T-cell (primary cell): ENCODE data around the gene TTC39C. TPM values are rescaled to one million over a fixed set of nuclear protein-coding genes. Genes with fewer than 3 reads are reported as not detected.
A peak's percentile ranks its signal among the peaks of the same experiment; 100 is the strongest.

ENCODE experiments used
- ATAC-seq, 4 experiments: fragments of 200-7000 bp in 3 of 4; fragments of 150-1000 bp in 1 of 4; cut with Tn5 transposase; replicated peaks in 1 of 4; 1 replicate in 3 of 4; 2 replicates in 1 of 4; pipeline ENCODE4 v1.10.0; 2021; ENCODE audit warnings: moderate library complexity in 3 of 4, mild to moderate bottlenecking in 2 of 4, moderate number of reproducible peaks in 1 of 4
- CTCF ChIA-PET, 2 donors: fragments of 300-600 bp; sonication (Branson Sonifier 250); formaldehyde crosslinking; loops; one replicate each; lab custom pipeline; 2022; ENCODE audit warnings: antibody characterized with exemption in 2 of 2; lab: Charles Lee
- POLR2A ChIA-PET, 2 donors: fragments of 300-600 bp; sonication (Branson Sonifier 250); formaldehyde crosslinking; loops; one replicate each; lab custom pipeline; 2022; ENCODE audit warnings: antibody characterized with exemption in 2 of 2; lab: Charles Lee
- DNase-seq, 35 experiments: peaks; one replicate each; pipeline versions ENCODE4 v3.0.0 to v3.0.0-alpha.2; 2013 to 2023
- H3K27ac ChIP-seq: one replicate; pipeline ENCODE4 v1.5.1; 2013; ENCODE audit warnings: low read length
- H3K27me3 ChIP-seq, 2 experiments: replicated peaks in 1 of 2; 1 replicate in 1 of 2; 2 replicates in 1 of 2; pipeline versions ENCODE4 v1.6.1 to v1.7.0; 2013; ENCODE audit warnings: low read length in 1 of 2, mixed read lengths in 1 of 2; ENCODE audit not compliant: control insufficient read depth in 2 of 2, insufficient read depth in 2 of 2; ENCODE audit errors: extremely low read depth in 1 of 2
- H3K36me3 ChIP-seq, 2 donors: 1 replicate in 1 of 2; 2 replicates in 1 of 2; pipeline versions ENCODE4 v1.6.1 to v1.7.0; 2013; ENCODE audit warnings: low read length in 1 of 2; ENCODE audit not compliant: control insufficient read depth in 2 of 2, insufficient read depth in 1 of 2; ENCODE audit errors: extremely low read depth in 1 of 2
- H3K4me1 ChIP-seq, 2 experiments: 1 replicate in 1 of 2; 2 replicates in 1 of 2; pipeline versions ENCODE4 v1.6.1 to v1.7.0; 2013; ENCODE audit warnings: low read length in 2 of 2, mixed read lengths in 1 of 2; ENCODE audit not compliant: insufficient read depth in 2 of 2, control insufficient read depth in 1 of 2; ENCODE audit errors: extremely low read depth in 1 of 2
- H3K4me3 ChIP-seq, 2 donors: 1 replicate in 1 of 2; 2 replicates in 1 of 2; pipeline versions ENCODE4 v1.5.1 to v1.7.0; 2013; ENCODE audit warnings: mild to moderate bottlenecking in 2 of 2, low read length in 1 of 2, moderate library complexity in 1 of 2; ENCODE audit not compliant: control insufficient read depth in 1 of 2; ENCODE audit errors: extremely low read depth in 1 of 2
- H3K9me3 ChIP-seq: 2 replicates; pipeline ENCODE4 v1.7.0; 2013
- H3K27ac Mint-ChIP-seq, 2 donors: one replicate each; pipeline ENCODE4 v1.8.0; 2020 to 2021; ENCODE audit warnings: mild to moderate bottlenecking in 2 of 2, mixed read lengths in 2 of 2
- H3K27me3 Mint-ChIP-seq, 2 donors: one replicate each; pipeline ENCODE4 v1.8.0; 2021 to 2022; ENCODE audit warnings: mixed read lengths in 2 of 2
- H3K36me3 Mint-ChIP-seq: one replicate; pipeline ENCODE4 v1.8.0; 2021; ENCODE audit warnings: mixed read lengths
- H3K4me1 Mint-ChIP-seq, 3 donors: one replicate each; pipeline ENCODE4 v1.8.0; 2020 to 2022; ENCODE audit warnings: mixed read lengths in 3 of 3, mild to moderate bottlenecking in 1 of 3
- H3K4me3 Mint-ChIP-seq, 3 donors: one replicate each; pipeline ENCODE4 v1.8.0; 2020 to 2022; ENCODE audit warnings: mild to moderate bottlenecking in 3 of 3, mixed read lengths in 3 of 3, moderate library complexity in 3 of 3
- H3K9me3 Mint-ChIP-seq, 3 donors: one replicate each; pipeline ENCODE4 v1.8.0; 2020 to 2022; ENCODE audit warnings: mixed read lengths in 3 of 3
- WGBS: methylation state at CpG from one replicate; pipeline ENCODE4 v1.1.5; 2013; ENCODE audit warnings: missing lambda C conversion rate; ENCODE audit not compliant: insufficient coverage; 5-methylcytosine and 5-hydroxymethylcytosine counted together
- total RNA-seq, 35 experiments: library from RNA in 6 of 35; stranded (reverse) in 6 of 35; fragments of 120-200 nt in 1 of 35; gene quantifications; one replicate each; pipeline versions ENCODE4 v1.2.1 to v1.2.4 and lab custom pipeline; 2013 to 2026

TTC39C gene
- 100 to 1,000 TPM; 123 to 151 (median 136) TPM for total RNA-seq
- total RNA-seq (2013): 180 TPM
- total RNA-seq (lab: John Stamatoyannopoulos, UW): 40.0 to 222 (median 144) reads per million in 29 experiments

DNA sequence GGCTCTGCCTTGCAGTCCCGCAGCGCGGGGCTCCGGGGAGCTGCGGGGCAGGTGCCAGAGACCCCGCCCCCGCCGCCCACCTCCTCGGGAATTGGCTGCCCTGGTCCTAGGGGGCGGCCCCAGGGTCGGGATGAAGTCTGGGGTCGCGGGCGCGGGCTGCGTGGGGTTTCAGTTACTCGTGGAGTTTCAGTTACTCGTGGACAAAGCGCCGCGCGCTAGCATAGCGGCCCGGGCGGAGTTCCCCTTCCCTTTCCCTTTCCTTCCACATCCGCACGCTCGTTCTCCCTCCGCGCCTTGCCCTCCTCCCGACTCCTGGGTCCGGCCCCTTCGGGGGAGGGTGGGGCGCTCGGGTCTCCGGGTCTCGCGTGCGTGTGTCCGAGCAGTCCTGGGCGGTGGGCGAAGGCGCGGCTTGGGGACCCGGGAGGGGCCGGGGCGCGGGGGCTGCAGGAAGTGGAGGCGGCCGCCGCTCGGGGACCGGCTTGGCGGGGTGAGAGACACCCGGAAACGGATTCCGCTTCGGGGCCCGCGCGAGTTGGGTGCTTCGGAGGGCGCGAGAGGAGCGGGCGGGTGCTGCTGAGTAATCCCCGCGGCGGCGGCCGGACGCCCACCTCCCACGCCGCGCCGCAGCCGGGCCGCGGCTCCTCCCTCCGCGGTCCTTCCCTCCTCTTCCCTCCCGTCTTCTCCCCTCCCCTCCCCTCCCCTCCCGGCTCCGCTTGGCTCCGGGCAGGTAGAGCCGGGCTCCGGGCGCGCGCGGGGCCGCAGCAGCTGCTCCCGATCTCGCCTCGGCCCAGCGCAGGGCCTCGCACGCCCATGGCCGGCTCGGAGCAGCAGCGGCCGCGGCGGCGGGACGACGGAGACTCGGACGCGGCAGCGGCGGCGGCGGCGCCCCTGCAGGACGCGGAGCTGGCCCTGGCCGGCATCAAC is at the start of gene TTC39C:
Gene TTC39C, plus strand, starts transcription at position 693 of the 924 bp plus-strand sequence. Its CDS starts 118 bp downstream, at position 811.
- H3K27me3 ChIP-seq: no peaks in the 10 kb centered on the region
- peak within 1 kb of the TSS; percentile 84 for H3K27ac ChIP-seq
- peak; percentile 61 to 71 (median 69) for ATAC-seq
- peaks cover 20% of the 10 kb centered on the region for H3K36me3 Mint-ChIP-seq
- CTCF ChIA-PET: interaction anchor here in 1 of 2 donors (0.7 kb wide), 1 partner anchor 9 kb away, joined by 3 read pairs; no protein-coding TSS in a partner anchor
- H3K27me3 Mint-ChIP-seq: no peaks in the 10 kb centered on the region
- no peaks in the 10 kb centered on the region for H3K9me3 ChIP-seq
- under 1% methylated on average over 94 of the region's 118 CpGs for WGBS
- POLR2A ChIA-PET: no interaction called here
- H3K27ac Mint-ChIP-seq: peak within 1 kb of the TSS; percentile 93 to 99
- peaks cover 67 to 75% of the 10 kb centered on the region in 2 experiments for H3K4me1 ChIP-seq
- H3K36me3 ChIP-seq: peaks cover 0 to 8% of the 10 kb centered on the region in 2 donors
- peak; percentile 58 to 87 (median 72) for DNase-seq
- peaks cover 76 to 81% (median 78%) of the 10 kb centered on the region in 3 donors for H3K4me1 Mint-ChIP-seq
- peak within 1 kb of the TSS; percentile 94 to 99 (median 98) for H3K4me3 Mint-ChIP-seq
- no peaks in the 10 kb centered on the region for H3K9me3 Mint-ChIP-seq
- H3K4me3 ChIP-seq: peak within 1 kb of the TSS; percentile 89 to 92

DNA sequence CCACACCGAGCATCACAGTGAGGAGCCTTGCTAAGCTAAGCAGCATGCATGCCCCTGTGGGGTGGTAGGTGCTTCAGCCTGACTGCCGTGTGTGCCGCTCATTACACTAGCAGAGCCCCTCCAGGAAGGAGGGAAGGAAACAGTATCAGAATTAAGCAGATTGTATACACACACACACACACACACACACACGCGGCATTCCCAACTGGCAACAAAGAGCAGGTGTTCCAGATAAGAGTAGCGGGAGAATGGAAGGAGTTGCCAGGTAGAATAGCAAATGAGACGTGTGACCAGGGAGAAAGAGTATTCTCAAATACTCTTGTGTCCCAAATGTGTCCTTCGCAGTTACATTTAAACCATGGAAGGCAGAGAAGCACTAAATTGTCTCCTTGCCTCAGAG is 47.6 kb upstream of the TTC39C start:
- ATAC-seq (no peak), DNase-seq (no peak)
- H3K9me3 ChIP-seq: no peaks in the 10 kb centered on the region
- peaks cover 22 to 75% of the 10 kb centered on the region in 2 experiments for H3K4me1 ChIP-seq
- H3K27ac ChIP-seq: peak overlapping the region; percentile 50
- H3K27ac Mint-ChIP-seq: peak overlapping the region; percentile 78 to 99
- WGBS: 80% methylated on average over 2 of the region's 8 CpGs
- H3K4me3 ChIP-seq: no peak overlapping the region
- H3K9me3 Mint-ChIP-seq: no peaks in the 10 kb centered on the region
- H3K4me3 Mint-ChIP-seq: peak overlapping the region in 2 of 3 donors; percentile 40 to 53
- H3K4me1 Mint-ChIP-seq: peaks cover 76 to 78% (median 78%) of the 10 kb centered on the region in 3 donors
- H3K27me3 Mint-ChIP-seq: no peaks in the 10 kb centered on the region
- H3K36me3 ChIP-seq: no peaks in the 10 kb centered on the region
- CTCF ChIA-PET: interaction anchor here (0.5 to 1.3 kb wide), 3 partner anchors 10 to 291 kb away, joined by 3 read pairs; no protein-coding TSS in a partner anchor
- POLR2A ChIA-PET: interaction anchor here in 1 of 2 donors (1.1 kb wide), 1 partner anchor 26 kb away, joined by 4 read pairs; no protein-coding TSS in a partner anchor
- H3K27me3 ChIP-seq: no peaks in the 10 kb centered on the region
- H3K36me3 Mint-ChIP-seq: no peaks in the 10 kb centered on the region

DNA sequence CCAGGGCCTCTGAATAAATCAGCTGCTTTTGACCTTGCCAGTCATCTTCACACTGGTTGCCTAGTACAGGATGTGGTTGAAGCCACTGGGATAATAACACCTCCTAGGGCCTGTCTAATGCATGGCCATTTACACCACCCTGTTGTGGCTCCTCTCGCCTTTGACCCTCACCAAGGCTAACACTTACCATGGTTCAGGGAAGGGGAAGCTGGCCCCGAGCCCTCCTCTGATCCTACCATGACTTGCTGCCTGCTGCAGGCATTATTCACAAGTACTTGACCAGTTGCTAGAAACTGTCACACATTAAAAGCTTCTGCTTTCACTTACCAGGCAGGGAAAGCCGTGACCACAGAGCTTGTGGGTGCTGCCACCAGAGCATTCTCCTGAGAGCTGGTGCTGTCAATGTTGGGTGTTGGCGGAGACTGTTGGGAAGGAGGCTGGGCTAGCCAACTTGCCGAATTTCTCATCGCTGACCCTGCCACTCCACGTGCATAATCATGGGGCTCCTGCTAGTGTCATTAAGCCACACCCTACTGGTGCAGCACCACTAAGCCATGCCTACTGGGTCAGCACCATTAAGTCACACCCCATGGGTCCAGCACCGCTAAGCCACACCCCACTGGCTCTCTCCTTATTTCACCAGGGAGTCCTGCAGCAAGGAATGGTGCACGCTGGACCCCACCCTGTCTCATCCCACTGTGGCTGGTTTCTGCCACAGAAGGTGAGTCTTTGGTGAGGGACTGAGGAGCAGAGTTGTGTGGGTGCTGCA is 47.0 kb upstream of the TTC39C start:
- Histone ChIP-seq H3K9me3 (no peaks in the 10 kb centered on the region), H3K4me3 (no peak overlapping the region), H3K27ac (peak overlapping the region; percentile 50), H3K36me3 (no peaks in the 10 kb centered on the region), H3K4me1 (peaks cover 22 to 81% of the 10 kb centered on the region in 2 experiments), H3K27me3 (no peaks in the 10 kb centered on the region)
- H3K4me1 Mint-ChIP-seq: peaks cover 82 to 84% (median 84%) of the 10 kb centered on the region in 3 donors
- DNase-seq (peak in 13 of 35 experiments; percentile 10 to 54 (median 18)), ATAC-seq (peak in 2 of 4 experiments; percentile 16 to 42)
- POLR2A ChIA-PET: no interaction called here
- peak overlapping the region; percentile 92 to 99 for H3K27ac Mint-ChIP-seq
- peak overlapping the region in 2 of 3 donors; percentile 44 to 53 for H3K4me3 Mint-ChIP-seq
- 36% methylated on average over 5 of the region's 9 CpGs for WGBS
- H3K9me3 Mint-ChIP-seq: no peaks in the 10 kb centered on the region
- no peaks in the 10 kb centered on the region for H3K36me3 Mint-ChIP-seq
- CTCF ChIA-PET: interaction anchor here (0.5 to 1.3 kb wide), 4 partner anchors 9 to 291 kb away, joined by 3 read pairs; no protein-coding TSS in a partner anchor
- no peaks in the 10 kb centered on the region for H3K27me3 Mint-ChIP-seq

DNA sequence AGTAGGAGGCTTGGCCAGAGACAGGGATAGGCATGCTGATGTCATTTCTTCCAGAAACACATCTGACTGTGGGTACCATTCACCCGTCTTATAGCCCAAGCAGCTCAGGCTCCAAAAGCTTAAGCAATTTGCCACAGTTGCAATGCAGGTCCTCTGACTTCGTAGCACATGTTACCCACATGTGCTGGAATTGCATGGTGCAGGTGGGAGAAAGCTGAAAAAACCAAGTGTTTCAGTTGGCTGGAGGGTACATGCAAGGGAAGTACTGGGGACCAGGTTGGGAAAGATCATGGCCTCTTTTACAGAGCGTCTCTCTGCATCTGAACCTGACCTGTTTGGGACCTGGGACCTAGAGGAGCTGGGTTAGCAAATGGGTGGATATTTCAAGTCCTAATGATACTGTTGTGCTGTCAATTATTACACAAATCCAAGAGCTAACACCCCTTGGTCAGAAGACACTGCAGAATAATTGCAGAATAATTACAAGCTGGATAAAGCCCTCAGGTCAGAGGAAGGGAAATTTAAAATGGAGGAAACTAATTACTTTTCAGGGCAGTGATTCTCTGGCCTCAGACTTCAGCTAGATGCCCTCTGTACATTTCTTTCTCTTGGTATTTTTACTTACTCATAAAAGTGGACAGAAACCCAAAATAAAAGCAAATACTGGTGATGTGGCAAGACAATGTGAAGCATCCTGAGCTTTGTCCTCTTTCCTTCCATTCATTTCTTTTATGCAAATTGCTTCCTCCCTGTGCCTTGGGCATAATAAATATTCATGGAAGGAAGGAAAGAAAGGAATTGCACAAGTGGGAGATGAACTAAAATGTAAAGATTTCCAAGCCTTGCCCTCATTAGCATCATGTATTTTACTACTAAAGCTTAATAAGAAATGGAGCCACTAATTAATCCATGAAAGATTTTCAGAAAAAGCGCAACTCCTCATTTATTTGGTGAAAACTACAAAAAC is 45.6 kb upstream of the TTC39C start:
- Mint-ChIP-seq H3K27ac (peak overlapping the region; percentile 92 to 99), H3K4me1 (peaks cover 90 to 95% (median 91%) of the 10 kb centered on the region in 3 donors), H3K27me3 (no peaks in the 10 kb centered on the region), H3K36me3 (no peaks in the 10 kb centered on the region), H3K9me3 (peaks cover 0 to 4% (median 0%) of the 10 kb centered on the region in 3 donors), H3K4me3 (peak overlapping the region in 1 of 3 donors; percentile 62)
- ATAC-seq (no peak), DNase-seq (no peak)
- Histone ChIP-seq H3K27ac (peak overlapping the region; percentile 50), H3K4me3 (no peak overlapping the region), H3K36me3 (no peaks in the 10 kb centered on the region), H3K4me1 (peaks cover 22 to 82% of the 10 kb centered on the region in 2 experiments), H3K9me3 (no peaks in the 10 kb centered on the region), H3K27me3 (no peaks in the 10 kb centered on the region)
- ChIA-PET POLR2A (interaction anchor here in 1 of 2 donors (0.8 kb wide), 1 partner anchor 24 kb away, joined by 4 read pairs; no protein-coding TSS in a partner anchor), CTCF (interaction anchor here (0.7 to 1.3 kb wide), 7 partner anchors 9 to 149 kb away, joined by 3 read pairs; no protein-coding TSS in a partner anchor)
- 90% methylated on average over 2 of the region's 4 CpGs for WGBS

DNA sequence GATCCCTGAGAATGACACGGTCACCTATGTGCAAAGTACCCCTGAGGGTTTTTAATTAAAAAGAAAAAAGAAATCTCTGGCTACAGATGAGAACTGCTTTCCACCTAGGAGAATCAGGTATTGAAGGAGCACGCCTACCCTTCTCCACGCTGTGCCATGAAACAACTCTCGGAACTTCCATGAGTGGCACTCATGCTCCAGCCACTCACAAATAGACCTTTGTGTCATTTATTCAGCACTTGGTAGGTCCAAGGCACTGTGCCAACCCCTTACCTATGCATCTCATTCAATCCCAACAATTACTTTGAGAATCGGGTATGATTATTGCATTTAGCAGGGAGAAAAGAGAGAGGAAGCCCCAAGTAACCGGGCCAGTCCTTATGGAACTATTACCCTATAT is 44.9 kb upstream of the TTC39C start:
- Histone ChIP-seq H3K4me3 (no peak overlapping the region), H3K36me3 (no peaks in the 10 kb centered on the region), H3K27ac (peak overlapping the region; percentile 81), H3K9me3 (no peaks in the 10 kb centered on the region), H3K4me1 (peaks cover 20 to 76% of the 10 kb centered on the region in 2 experiments), H3K27me3 (no peaks in the 10 kb centered on the region)
- CTCF ChIA-PET: interaction anchor here (1.2 to 1.3 kb wide), 2 partner anchors 9 to 148 kb away, joined by 3 read pairs; no protein-coding TSS in a partner anchor
- peaks cover 89 to 95% (median 90%) of the 10 kb centered on the region in 3 donors for H3K4me1 Mint-ChIP-seq
- 100% methylated on average over 3 of the region's 6 CpGs for WGBS
- POLR2A ChIA-PET: interaction anchor here in 1 of 2 donors (0.5 kb wide), 1 partner anchor 123 kb away, joined by 3 read pairs; no protein-coding TSS in a partner anchor
- DNase-seq (no peak), ATAC-seq (no peak)
- H3K9me3 Mint-ChIP-seq: peaks cover 0 to 5% (median 4%) of the 10 kb centered on the region in 3 donors
- H3K27ac Mint-ChIP-seq: peak overlapping the region; percentile 99
- H3K4me3 Mint-ChIP-seq: peak overlapping the region in 1 of 3 donors; percentile 62
- H3K36me3 Mint-ChIP-seq: no peaks in the 10 kb centered on the region
- no peaks in the 10 kb centered on the region for H3K27me3 Mint-ChIP-seq
